ENCODE measurements around the gene GRAMD1A.

DNA sequence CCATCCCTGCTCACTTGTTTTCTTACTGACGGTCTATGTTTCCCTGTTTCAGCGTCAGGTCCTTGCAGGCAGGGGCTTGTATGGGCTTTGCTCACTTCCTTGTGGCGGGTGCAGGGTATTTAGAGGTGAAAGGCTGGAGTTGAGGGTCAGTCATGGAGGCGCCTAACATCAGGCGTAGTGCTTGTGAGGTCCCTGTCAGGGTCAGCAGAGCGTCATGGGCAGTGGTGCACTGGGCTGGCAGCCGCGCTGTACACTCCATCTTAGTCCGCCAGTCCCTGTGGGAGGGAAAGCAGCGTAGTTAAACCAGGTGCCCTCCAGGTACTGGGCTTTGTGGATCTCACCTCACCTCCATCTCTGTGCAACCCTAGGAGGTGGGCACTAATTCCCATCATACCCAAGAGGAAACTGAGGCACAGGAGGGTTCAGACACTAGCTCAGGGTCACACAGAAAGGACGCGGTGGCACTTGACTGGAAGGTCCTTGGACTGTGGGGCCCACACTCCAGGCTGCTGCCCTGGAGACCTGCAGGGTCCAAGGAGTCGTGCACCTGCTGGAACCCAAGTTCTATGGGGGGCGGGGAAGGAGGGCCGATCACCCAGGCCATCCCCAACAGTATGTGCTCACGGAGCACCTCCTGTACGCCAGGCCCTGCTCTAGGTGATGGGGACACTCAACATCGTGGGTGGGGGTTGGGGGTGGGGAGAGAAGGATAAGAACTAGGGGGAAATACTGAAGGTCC lies 4.6 kb downstream of the GRAMD1A start:
- TF ChIP-seq POLR2A (IDR thresholded peaks at IDR 0.05) = no peak
- TF ChIP-seq, protein P1, sequence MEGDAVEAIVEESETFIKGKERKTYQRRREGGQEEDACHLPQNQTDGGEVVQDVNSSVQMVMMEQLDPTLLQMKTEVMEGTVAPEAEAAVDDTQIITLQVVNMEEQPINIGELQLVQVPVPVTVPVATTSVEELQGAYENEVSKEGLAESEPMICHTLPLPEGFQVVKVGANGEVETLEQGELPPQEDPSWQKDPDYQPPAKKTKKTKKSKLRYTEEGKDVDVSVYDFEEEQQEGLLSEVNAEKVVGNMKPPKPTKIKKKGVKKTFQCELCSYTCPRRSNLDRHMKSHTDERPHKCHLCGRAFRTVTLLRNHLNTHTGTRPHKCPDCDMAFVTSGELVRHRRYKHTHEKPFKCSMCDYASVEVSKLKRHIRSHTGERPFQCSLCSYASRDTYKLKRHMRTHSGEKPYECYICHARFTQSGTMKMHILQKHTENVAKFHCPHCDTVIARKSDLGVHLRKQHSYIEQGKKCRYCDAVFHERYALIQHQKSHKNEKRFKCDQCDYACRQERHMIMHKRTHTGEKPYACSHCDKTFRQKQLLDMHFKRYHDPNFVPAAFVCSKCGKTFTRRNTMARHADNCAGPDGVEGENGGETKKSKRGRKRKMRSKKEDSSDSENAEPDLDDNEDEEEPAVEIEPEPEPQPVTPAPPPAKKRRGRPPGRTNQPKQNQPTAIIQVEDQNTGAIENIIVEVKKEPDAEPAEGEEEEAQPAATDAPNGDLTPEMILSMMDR (IDR thresholded peaks at IDR 0.05) = no peak

Data from Peyer's patch (tissue), 4 donors.